ENCODE data around the gene TRIOBP.

The TRIOBP gene

GRCh38 chr22:37662039-37662438 is 34.8 kb upstream of the TRIOBP start:
- no peak for TF ChIP-seq ZFX (IDR thresholded peaks at IDR 0.05)
- no peak for TF ChIP-seq CTCF (conservative IDR thresholded peaks at IDR 0.05)
- H3K27ac ChIP-seq: no peak overlapping the region

- no peak for TF ChIP-seq CTCF (conservative IDR thresholded peaks at IDR 0.05)
- TF ChIP-seq ZFX (IDR thresholded peaks at IDR 0.05): no peak
Observed at GRCh38 chr22:37663521-37664140, 33.2 kb upstream of the TRIOBP start.

GRCh38 chr22:37664249-37665101 is 32.4 kb upstream of the TRIOBP start:
- H3K27ac ChIP-seq: no peak overlapping the region

More at GRCh38 chr22:37663521-37664140, 33.2 kb upstream of the TRIOBP start:
- no peak overlapping the region for H3K27ac ChIP-seq

GRCh38 chr22:37665487-37665886 is 31.4 kb upstream of the TRIOBP start:
- TF ChIP-seq CTCF (conservative IDR thresholded peaks at IDR 0.05) (no peak), ZFX (IDR thresholded peaks at IDR 0.05) (no peak)
- no peak overlapping the region for H3K27ac ChIP-seq

More at GRCh38 chr22:37664249-37665101, 32.4 kb upstream of the TRIOBP start:
- TF ChIP-seq ZFX (IDR thresholded peaks at IDR 0.05) (no peak), CTCF (conservative IDR thresholded peaks at IDR 0.05) (no peak)

- no peak overlapping the region for H3K27ac ChIP-seq
- TF ChIP-seq CTCF (conservative IDR thresholded peaks at IDR 0.05) (no peak), ZFX (IDR thresholded peaks at IDR 0.05) (no peak)
Observed at GRCh38 chr22:37669586-37669985, 27.3 kb upstream of the TRIOBP start.

GRCh38 chr22:37672206-37672919 is 24.5 kb upstream of the TRIOBP start:
- TF ChIP-seq ZFX (IDR thresholded peaks at IDR 0.05) (no peak), CTCF (conservative IDR thresholded peaks at IDR 0.05) (no peak)
- H3K27ac ChIP-seq: no peak overlapping the region
